Activated naive CD8-positive, alpha-beta T cell treated with anti-CD3 and anti-CD28 coated beads, Interleukin-2, amount 50 U/mL, for 16 hours (primary cell): Measurements from ENCODE around the gene KCNJ4.

Experiments used
- DNase-seq: peaks from one replicate; pipeline ENCODE4 v3.0.0-alpha.2; 2020; ENCODE audit warnings: low read depth, low spot score

KCNJ4 gene

GRCh38 chr22:38455076-38455529 lies at the start of gene KCNJ4:
KCNJ4 (minus strand) TSS chr22:38455199; CDS start chr22:38428132, 27,067 bp downstream.
- DNase-seq = no peak

GRCh38 chr22:38503021-38503420 lies 48.0 kb upstream of the KCNJ4 start:
- DNase-seq = no peak

DNA sequence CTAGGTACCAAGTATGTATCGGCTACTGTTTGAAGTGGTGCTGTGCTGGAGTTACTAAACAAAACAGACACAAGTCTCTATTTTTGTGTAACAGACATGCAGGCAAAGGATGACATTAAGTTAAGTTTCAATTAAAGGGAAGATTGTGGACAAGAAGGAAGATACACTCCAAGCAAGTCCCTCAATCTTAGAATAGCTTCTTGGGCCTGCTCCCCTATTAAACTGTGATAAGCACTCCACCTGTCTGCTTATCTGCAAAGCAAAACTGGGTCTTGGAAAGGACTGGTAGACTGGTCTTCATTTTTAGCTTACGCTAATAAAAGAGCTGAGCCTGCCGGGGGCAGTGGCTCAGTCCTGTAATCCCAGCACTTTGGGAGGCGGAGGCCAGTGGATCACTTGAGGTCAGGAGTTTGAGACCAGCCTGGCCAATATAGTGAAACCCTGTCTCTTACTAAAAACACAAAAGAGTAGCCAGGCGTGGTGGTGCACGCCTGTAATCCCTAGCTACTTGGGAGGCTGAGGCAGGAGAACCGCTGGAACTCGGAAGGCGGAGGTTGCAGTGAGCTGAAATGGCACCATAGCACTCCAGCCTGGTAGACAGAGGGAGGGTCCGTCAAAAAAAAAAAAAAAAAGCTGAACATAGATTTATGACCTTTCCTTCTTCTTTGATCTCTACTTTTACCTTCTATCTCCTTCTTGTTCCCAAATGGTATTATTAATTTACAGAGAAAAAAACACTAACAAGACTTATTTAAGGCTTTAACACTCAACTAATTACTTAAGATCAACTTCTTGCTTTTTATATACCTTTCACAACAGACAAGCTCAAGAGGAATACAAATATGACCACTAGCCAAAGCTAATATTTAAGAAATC lies 47.0 kb upstream of the KCNJ4 start:
- no peak for DNase-seq

GRCh38 chr22:38497869-38498268 lies 42.9 kb upstream of the KCNJ4 start:
- no peak for DNase-seq

GRCh38 chr22:38494939-38495338 lies 39.9 kb upstream of the KCNJ4 start:
- DNase-seq = no peak

GRCh38 chr22:38494498-38494897 lies 39.5 kb upstream of the KCNJ4 start:
- no peak for DNase-seq

GRCh38 chr22:38491707-38492348 lies 36.8 kb upstream of the KCNJ4 start:
- DNase-seq = no peak

DNA sequence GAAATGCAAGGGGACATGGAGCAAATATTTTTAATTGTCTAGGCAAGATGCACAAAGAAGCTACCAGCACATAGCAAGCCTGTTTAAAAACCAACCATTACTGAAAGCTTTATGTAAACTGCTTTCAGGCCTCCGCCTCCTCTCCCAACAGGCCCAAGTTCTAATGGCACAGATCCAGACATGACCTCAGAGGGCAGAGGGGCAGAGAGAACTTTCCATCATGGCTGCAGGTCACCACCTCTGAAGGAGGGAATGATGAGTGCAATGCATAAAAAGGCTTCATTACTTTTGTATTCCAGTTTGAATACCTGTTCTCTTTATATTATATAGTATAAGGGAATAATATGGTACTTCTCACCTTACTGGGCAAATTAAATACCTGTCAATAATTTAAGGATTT lies 35.9 kb upstream of the KCNJ4 start:
- DNase-seq = no peak

- no peak for DNase-seq
Observed at GRCh38 chr22:38490475-38490874, 35.5 kb upstream of the KCNJ4 start.

DNA sequence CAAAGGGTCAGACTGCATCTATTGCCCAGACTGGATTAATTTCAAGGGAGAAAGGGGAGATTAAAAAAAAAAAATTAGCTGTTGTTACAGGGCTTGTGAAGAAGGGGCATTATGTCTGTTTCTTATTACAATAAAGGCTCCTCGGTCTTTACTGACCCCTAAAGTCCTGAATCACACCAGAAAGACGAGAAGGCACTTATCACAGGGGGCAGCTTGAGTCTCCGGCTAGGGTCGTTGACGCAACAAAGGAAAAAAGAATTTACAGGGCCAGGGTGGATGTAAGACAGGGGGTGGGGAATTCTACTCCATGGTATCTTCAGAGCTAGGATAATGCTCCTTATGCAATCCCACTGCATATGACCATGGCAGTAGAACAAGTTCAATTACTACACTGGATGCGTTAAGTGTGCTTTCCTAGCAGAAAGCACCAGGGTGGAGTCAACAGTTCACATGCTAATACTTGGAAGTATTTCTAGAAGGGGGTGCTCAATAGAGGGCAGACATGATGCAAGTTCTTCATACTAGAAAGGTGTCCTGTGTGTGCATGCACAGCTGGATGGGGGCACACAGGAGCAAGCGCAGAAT lies 34.7 kb upstream of the KCNJ4 start:
- no peak for DNase-seq

GRCh38 chr22:38489142-38489541 lies 34.1 kb upstream of the KCNJ4 start:
- no peak for DNase-seq

DNA sequence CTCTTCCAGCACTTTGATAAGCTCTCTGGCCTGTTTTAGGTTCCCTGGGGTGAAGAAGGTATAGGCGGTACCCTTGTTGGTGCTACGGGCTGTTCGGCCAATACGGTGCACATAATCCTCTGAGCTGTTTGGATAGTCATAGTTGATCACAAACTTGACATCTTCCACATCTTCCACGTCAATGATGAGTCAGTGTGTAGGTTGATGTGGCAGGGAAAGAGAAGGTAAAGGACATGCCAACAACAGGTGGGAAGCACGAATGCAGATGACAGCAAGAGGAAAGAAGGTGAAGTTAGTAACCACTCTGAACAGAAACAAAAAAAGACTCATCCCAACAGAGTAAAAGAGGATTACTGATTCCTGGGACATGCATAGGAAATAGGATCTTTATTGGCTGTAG lies 32.9 kb upstream of the KCNJ4 start:
- no peak for DNase-seq

DNA sequence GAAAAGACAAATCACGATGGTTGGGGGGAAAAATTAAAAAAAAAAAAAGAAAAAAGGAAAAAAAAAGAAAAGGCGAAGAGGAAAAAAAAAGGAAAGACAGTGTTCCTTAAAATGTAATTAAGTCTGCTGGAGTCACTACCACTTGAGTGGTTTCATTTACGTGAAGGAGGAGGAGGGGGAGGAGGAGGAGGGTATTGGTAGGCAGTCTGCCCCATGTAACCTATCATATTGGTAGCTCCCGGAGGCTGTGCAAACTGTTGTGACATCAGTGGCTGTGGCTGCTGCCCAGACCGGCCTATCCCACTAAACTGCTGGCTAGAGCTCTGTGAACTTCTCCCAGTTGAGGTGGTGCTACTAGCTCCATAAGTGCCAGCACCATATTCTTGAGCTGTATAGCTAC lies 30.8 kb upstream of the KCNJ4 start:
- DNase-seq = no peak

DNA sequence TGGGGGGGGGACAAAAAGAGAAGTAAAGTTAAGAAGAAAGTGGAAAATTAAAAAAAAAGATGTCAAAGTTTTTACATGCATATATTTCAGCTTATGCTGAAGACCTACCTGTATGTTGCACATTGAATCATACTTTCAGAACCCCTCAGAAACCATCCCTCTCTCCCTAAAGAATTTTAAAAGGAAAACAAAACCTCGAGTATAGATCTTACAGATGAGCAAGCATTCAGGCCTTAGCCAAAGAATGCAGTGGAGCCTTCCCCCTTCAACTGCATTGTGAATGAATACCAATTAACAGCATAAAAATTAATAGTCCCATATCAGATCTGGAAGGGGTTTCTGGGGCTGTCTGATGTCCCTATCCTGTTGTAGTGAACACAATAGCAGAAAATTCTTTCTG lies 29.2 kb upstream of the KCNJ4 start:
- no peak for DNase-seq

- no peak for DNase-seq
Observed at GRCh38 chr22:38482662-38483308, 27.8 kb upstream of the KCNJ4 start.

- DNase-seq = no peak
Observed at GRCh38 chr22:38481871-38482332, 26.9 kb upstream of the KCNJ4 start.

GRCh38 chr22:38481162-38481870 lies 26.3 kb upstream of the KCNJ4 start:
- DNase-seq = no peak

DNA sequence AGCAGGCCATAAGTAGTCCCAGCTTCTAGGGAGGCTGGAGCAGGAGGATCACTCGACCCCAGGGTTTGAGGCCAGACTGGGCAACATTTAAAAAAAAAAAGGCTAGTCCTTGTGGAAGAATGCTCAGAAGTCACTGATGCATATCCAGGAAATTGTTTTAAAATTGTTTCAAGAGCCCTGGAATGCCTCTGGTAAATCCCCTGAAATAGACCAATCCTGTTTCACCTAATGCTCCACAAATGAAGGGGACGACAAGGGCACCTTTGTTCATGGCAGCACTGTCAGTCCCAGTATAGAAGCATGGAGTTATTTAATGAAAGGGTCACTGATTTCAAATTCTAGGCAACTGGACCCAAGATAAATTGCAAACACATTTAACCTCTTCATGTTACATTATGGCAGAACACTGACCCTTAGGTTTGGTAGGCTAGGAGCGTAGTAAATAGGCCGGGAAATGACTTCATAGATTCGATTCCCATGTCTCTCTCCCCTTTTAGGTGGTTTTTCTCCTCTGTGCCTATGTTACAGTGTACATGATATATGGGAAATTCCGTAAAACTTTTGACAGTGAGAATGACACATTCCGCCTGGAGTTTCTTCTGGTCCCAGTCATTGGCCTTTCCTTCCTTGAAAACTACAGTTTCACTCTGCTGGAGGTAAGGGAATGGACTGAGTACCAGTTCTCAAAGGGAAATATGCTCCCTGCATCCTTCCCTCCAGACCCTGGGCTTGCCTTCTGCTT lies 24.3 kb upstream of the KCNJ4 start:
- DNase-seq = no peak

- no peak for DNase-seq
Observed at GRCh38 chr22:38477585-38477984, 22.6 kb upstream of the KCNJ4 start.

GRCh38 chr22:38474003-38474607 lies 19.1 kb upstream of the KCNJ4 start:
- no peak for DNase-seq
